HCT116 (cell line): Measurements from ENCODE around the gene PPM1M. TPM values are rescaled to one million over a fixed set of nuclear protein-coding genes. Genes with fewer than 3 reads are reported as not detected.

Experiments used
- ATAC-seq: fragments of 200-7000 bp; cut with Tn5 transposase; 2 replicates; pipeline ENCODE4 v1.9.1; 2020; ENCODE audit warnings: mild to moderate bottlenecking, moderate library complexity
- BruUV-seq: library from RNA; stranded (reverse); fragments of 400-500 nt; replicated peaks from 2 replicates; lab custom pipeline; 2021; lab: Mats Ljungman, UMichigan
- CTCF ChIA-PET: fragments of 300-600 bp; sonication (Branson Sonifier 250); formaldehyde crosslinking; loops from one replicate; lab custom pipeline; 2021; ENCODE audit warnings: antibody characterized with exemption; lab: Charles Lee
- POLR2A ChIA-PET: fragments of 300-600, 350-600 bp; sonication (Branson Sonifier 250); formaldehyde crosslinking; loops from one replicate; lab custom pipeline; 2021; ENCODE audit warnings: antibody characterized with exemption; lab: Charles Lee
- RAD21 ChIA-PET, 2 experiments: fragments of 300-600 bp; sonication (Branson Sonifier 250); formaldehyde crosslinking; loops; one replicate each; lab custom pipeline; 2023; ENCODE audit warnings: low total read pairs in 2 of 2; ENCODE audit not compliant: uncharacterized antibody in 2 of 2, unreplicated experiment in 2 of 2, low non-redundant PET in 1 of 2; lab: Charles Lee
- DNase-seq: peaks from one replicate; pipeline ENCODE4 v3.0.0-alpha.2; 2010; ENCODE audit warnings: low read depth, low spot score
- H2AFZ ChIP-seq: fragments of 200-600 bp; shearing (Covaris generic), sonication (generic); 2 replicates; pipeline ENCODE4 v1.6.1; 2017; ENCODE audit warnings: low read depth, mixed run types, mixed read lengths, antibody characterized with exemption, low read length; ENCODE audit not compliant: poor library complexity, severe bottlenecking
- H3K27ac ChIP-seq: 2 replicates; pipeline ENCODE4 v1.5.1; 2012; ENCODE audit warnings: low read depth, low read length
- H3K27me3 ChIP-seq: fragments of 200-600 bp; sonication (generic); 2 replicates; pipeline ENCODE4 v1.6.1; 2016; ENCODE audit warnings: mixed run types, low read length, mixed read lengths; ENCODE audit not compliant: insufficient read depth
- H3K36me3 ChIP-seq, 2 experiments: fragments of 200-500 bp in 1 of 2; fragments of 200-600 bp in 1 of 2; sonication (Bioruptor generic) in 1 of 2; sonication (generic) in 1 of 2; 2 replicates each; pipeline versions ENCODE4 v1.5.1 to v1.6.1; 2014 to 2016; ENCODE audit warnings: low read length in 2 of 2, inconsistent platforms in 1 of 2, mixed read lengths in 1 of 2, mixed run types in 1 of 2; ENCODE audit not compliant: insufficient read depth in 2 of 2, control insufficient read depth in 1 of 2
- H3K4me1 ChIP-seq, 2 experiments: fragments of 200-600 bp in 1 of 2; sonication (generic) in 1 of 2; 2 replicates each; pipeline versions ENCODE4 v1.5.1 to v1.6.1; 2012 to 2017; ENCODE audit warnings: low read length in 2 of 2, inconsistent platforms in 1 of 2, mild to moderate bottlenecking in 1 of 2, mixed read lengths in 1 of 2, mixed run types in 1 of 2, moderate library complexity in 1 of 2; ENCODE audit not compliant: insufficient read depth in 2 of 2, control insufficient read depth in 1 of 2
- H3K4me2 ChIP-seq: fragments of 200-600 bp; sonication (generic); 2 replicates; pipeline ENCODE4 v1.6.1; 2017; ENCODE audit warnings: mixed run types, low read length, mixed read lengths
- H3K4me3 ChIP-seq, 2 experiments: fragments of 200-600 bp in 1 of 2; sonication (generic) in 1 of 2; replicated peaks in 1 of 2; 2 replicates each; pipeline ENCODE4 v1.5.1; 2011 to 2016; ENCODE audit warnings: low read length in 2 of 2, control low read depth in 1 of 2, low read depth in 1 of 2, mild to moderate bottlenecking in 1 of 2, mixed read lengths in 1 of 2, mixed run types in 1 of 2
- H3K79me2 ChIP-seq: fragments of 200-600 bp; sonication (generic); 2 replicates; pipeline ENCODE4 v1.6.1; 2017; ENCODE audit warnings: mild to moderate bottlenecking, mixed run types, low read length, moderate library complexity, mixed read lengths; ENCODE audit not compliant: insufficient read depth
- H3K9ac ChIP-seq: fragments of 200-600 bp; sonication (generic); 2 replicates; pipeline ENCODE4 v1.6.1; 2016; ENCODE audit warnings: low read length, mixed read lengths
- H3K9me2 ChIP-seq: fragments of 200-600 bp; sonication (generic), shearing (Covaris generic); 2 replicates; pipeline ENCODE4 v1.6.1; 2017; ENCODE audit warnings: mixed run types, mild to moderate bottlenecking, moderate library complexity; ENCODE audit not compliant: insufficient read depth
- H3K9me3 ChIP-seq, 2 experiments: fragments of 200-500 bp in 1 of 2; fragments of 200-600 bp in 1 of 2; sonication (Bioruptor generic) in 1 of 2; sonication (generic) in 1 of 2; 2 replicates each; pipeline ENCODE4 v1.6.1; 2014 to 2017; ENCODE audit warnings: low read length in 2 of 2, mixed read lengths in 2 of 2, inconsistent platforms in 1 of 2, low read depth in 1 of 2, mild to moderate bottlenecking in 1 of 2, mixed run types in 1 of 2, moderate library complexity in 1 of 2; ENCODE audit not compliant: control insufficient read depth in 1 of 2, insufficient read depth in 1 of 2
- H4K20me1 ChIP-seq: fragments of 200-600 bp; sonication (generic), shearing (Covaris generic); 2 replicates; pipeline ENCODE4 v1.6.1; 2017; ENCODE audit warnings: mixed run types, mild to moderate bottlenecking, moderate library complexity; ENCODE audit not compliant: insufficient read depth
- EGR1 ChIP-seq: IDR thresholded peaks from 2 replicates; pipeline ENCODE4 v1.6.1; 2012; ENCODE audit warnings: low read depth
- ELF1 ChIP-seq: IDR thresholded peaks from 2 replicates; pipeline ENCODE4 v1.6.1; 2012; ENCODE audit warnings: low read depth, borderline replicate concordance
- EZH2 ChIP-seq: fragments of 200-600 bp; sonication (generic); IDR thresholded peaks from 2 replicates; pipeline ENCODE4 v1.6.1; 2017; ENCODE audit warnings: antibody characterized with exemption, mixed run types
- EZH2phosphoT487 ChIP-seq: fragments of 200-600 bp; IDR thresholded peaks from 2 replicates; pipeline ENCODE4 v1.6.1; 2018; ENCODE audit warnings: antibody characterized with exemption, borderline replicate concordance
- FOSL1 ChIP-seq: IDR thresholded peaks from 2 replicates; pipeline ENCODE4 v1.6.1; 2012; ENCODE audit warnings: low read depth
- JUND ChIP-seq: IDR thresholded peaks from 2 replicates; pipeline ENCODE4 v1.6.1; 2012
- MAX ChIP-seq: IDR thresholded peaks from 2 replicates; pipeline ENCODE4 v1.6.1; 2012
- POLR2A ChIP-seq: IDR thresholded peaks from 2 replicates; pipeline ENCODE4 v1.7.0; 2011; ENCODE audit warnings: borderline replicate concordance; ENCODE audit not compliant: insufficient read depth, insufficient read length; ENCODE audit errors: extremely low read depth
- POLR2AphosphoS5 ChIP-seq: IDR thresholded peaks from 2 replicates; pipeline ENCODE4 v1.6.1; 2011; ENCODE audit warnings: mild to moderate bottlenecking, low read depth, low read length, moderate library complexity
- REST ChIP-seq: IDR thresholded peaks from 2 replicates; pipeline ENCODE4 v1.6.1; 2012; ENCODE audit warnings: low read depth
- SIN3A ChIP-seq: IDR thresholded peaks from 2 replicates; pipeline ENCODE4 v1.6.1; 2012; ENCODE audit warnings: low read depth
- SRF ChIP-seq: IDR thresholded peaks from 2 replicates; pipeline ENCODE4 v1.6.1; 2012; ENCODE audit warnings: low read depth
- YY1 ChIP-seq: IDR thresholded peaks from 2 replicates; pipeline ENCODE4 v1.6.1; 2011; ENCODE audit warnings: low read length, low read depth, moderate library complexity, mild to moderate bottlenecking; ENCODE audit not compliant: insufficient replicate concordance; ENCODE audit errors: extremely low read depth
- ZFX ChIP-seq: fragments of 450-650 bp; IDR thresholded peaks from 2 replicates; pipeline ENCODE4 v1.6.1; 2017
- ZNF274 ChIP-seq: fragments of 200-500 bp; sonication (Bioruptor generic); IDR thresholded peaks from 2 replicates; pipeline ENCODE4 v1.6.1; 2014; ENCODE audit warnings: mild to moderate bottlenecking, low read depth, low read length, inconsistent platforms
- intact Hi-C: fragments of 100-400 bp; cut with micrococcal nuclease; formaldehyde crosslinking; loops from 2 replicates; pipeline ENCODE4 v1.10.0; 2022
- total RNA-seq: library from RNA; stranded (reverse); gene quantifications from one replicate; pipeline ENCODE4 v1.2.1, GENCODE V29; 2021; ENCODE audit not compliant: unreplicated experiment
- TF ChIP-seq, protein P1 (sequence below): IDR thresholded peaks from 2 replicates; pipeline ENCODE4 v1.6.1; 2011; ENCODE audit warnings: mild to moderate bottlenecking, low read length, moderate library complexity; ENCODE audit not compliant: insufficient replicate concordance; ENCODE audit errors: extremely low read depth
- TF ChIP-seq, protein P2 (sequence below): IDR thresholded peaks from 2 replicates; pipeline ENCODE4 v1.6.1; 2012

PPM1M gene
- total RNA-seq, 1 experiment from 2014 or later = 16.6 TPM

DNA sequence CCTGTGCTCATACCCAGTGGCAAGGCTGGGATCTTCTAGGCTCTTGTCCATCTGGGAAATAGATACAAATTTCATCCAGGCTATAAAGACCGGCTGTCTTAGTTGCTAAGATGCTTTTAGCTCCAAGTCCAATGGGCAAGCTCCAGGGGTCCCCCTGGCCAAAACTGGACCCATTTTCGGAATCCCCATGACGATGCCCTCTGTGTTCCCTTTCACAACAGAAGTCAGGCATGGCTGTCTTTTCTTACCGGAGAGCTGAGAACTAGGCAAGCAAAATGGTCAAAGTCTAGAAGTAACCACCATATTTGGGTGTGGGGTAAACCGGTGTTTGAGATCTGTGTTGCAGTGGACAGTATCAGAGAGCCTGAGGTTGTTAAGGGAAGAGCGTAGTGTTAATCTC lies 43.1 kb downstream of the PPM1M start (continued):
- TF ChIP-seq, protein P1, sequence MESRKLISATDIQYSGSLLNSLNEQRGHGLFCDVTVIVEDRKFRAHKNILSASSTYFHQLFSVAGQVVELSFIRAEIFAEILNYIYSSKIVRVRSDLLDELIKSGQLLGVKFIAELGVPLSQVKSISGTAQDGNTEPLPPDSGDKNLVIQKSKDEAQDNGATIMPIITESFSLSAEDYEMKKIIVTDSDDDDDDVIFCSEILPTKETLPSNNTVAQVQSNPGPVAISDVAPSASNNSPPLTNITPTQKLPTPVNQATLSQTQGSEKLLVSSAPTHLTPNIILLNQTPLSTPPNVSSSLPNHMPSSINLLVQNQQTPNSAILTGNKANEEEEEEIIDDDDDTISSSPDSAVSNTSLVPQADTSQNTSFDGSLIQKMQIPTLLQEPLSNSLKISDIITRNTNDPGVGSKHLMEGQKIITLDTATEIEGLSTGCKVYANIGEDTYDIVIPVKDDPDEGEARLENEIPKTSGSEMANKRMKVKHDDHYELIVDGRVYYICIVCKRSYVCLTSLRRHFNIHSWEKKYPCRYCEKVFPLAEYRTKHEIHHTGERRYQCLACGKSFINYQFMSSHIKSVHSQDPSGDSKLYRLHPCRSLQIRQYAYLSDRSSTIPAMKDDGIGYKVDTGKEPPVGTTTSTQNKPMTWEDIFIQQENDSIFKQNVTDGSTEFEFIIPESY = no peak
- TF ChIP-seq SIN3A = no peak
- no peak for TF ChIP-seq ELF1
- TF ChIP-seq MAX = no peak
- no peak for TF ChIP-seq SRF
- TF ChIP-seq POLR2A = no peak
- TF ChIP-seq ZFX = no peak
- TF ChIP-seq POLR2AphosphoS5 = no peak
- TF ChIP-seq ZNF274 = no peak
- no peak for TF ChIP-seq EZH2
- TF ChIP-seq FOSL1 = no peak

GRCh38 chr3:52289338-52289746 lies 43.8 kb downstream of the PPM1M start:
- ChIA-PET CTCF (interaction anchor here (0.8 to 1.3 kb wide), 3 partner anchors 11 to 288 kb away, joined by 3 read pairs; partner anchors contain the start of gene WDR82), POLR2A (interaction anchor here (1.5 kb wide), 1 partner anchor 11 kb away, joined by 3 read pairs; the partner anchor contains the start of gene WDR82), RAD21 (interaction anchor here in 1 of 2 experiments (0.6 kb wide), 1 partner anchor 53 kb away, joined by 3 read pairs; no protein-coding TSS in a partner anchor)
- Histone ChIP-seq H3K27ac (no peak overlapping the region; the same call in 1 of the 2 replicates), H3K4me1 (peaks cover 7 to 14% of the 10 kb centered on the region in 2 experiments), H3K27me3 (no peaks in the 10 kb centered on the region), H2AFZ (no peak overlapping the region), H3K4me2 (peak overlapping the region; percentile 91; the same call in 1 of the 2 replicates), H3K9me2 (no peaks in the 10 kb centered on the region), H3K79me2 (peaks cover 12% of the 10 kb centered on the region), H3K4me3 (no peak overlapping the region), H3K9ac (no peak overlapping the region), H3K9me3 (no peaks in the 10 kb centered on the region), H3K36me3 (0 out of 4 replicates have a peak, but pooled peaks cover 0 to 8% of the 10 kb centered on the region in 2 experiments), H4K20me1 (no peaks in the 10 kb centered on the region)
- ATAC-seq = no peak
- no peak for DNase-seq
- BruUV-seq = no TSS peak
- intact Hi-C loops = no loop called here
- no peak for TF ChIP-seq FOSL1
- no peak for TF ChIP-seq JUND
- no peak for TF ChIP-seq ELF1
- no peak for TF ChIP-seq POLR2AphosphoS5
- no peak for TF ChIP-seq EZH2phosphoT487
- TF ChIP-seq, protein P1 = no peak
- TF ChIP-seq EZH2 = no peak
- no peak for TF ChIP-seq YY1
- no peak for TF ChIP-seq EGR1
- TF ChIP-seq, protein P2, sequence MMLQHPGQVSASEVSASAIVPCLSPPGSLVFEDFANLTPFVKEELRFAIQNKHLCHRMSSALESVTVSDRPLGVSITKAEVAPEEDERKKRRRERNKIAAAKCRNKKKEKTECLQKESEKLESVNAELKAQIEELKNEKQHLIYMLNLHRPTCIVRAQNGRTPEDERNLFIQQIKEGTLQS = no peak
- TF ChIP-seq REST = no peak
- TF ChIP-seq ZFX = no peak
- no peak for TF ChIP-seq ZNF274
